H4 (cell line): ENCODE measurements around the gene HRH2. TPM values are rescaled to one million over a fixed set of nuclear protein-coding genes. Genes with fewer than 3 reads are reported as not detected.
"Not testable (repeated sequence)": the region's sequence is repeated elsewhere in the genome, so short reads cannot be mapped to it uniquely, and the experiment has no call there.

Experiments
- DNase-seq: peaks from one replicate; pipeline ENCODE4 v3.0.0-alpha.2; 2015; ENCODE audit warnings: low spot score
- total RNA-seq: library from RNA; depleted of rRNA; stranded (reverse); fragments of >200 nt; shearing (Covaris generic); gene quantifications from 2 replicates; pipeline ENCODE4 v1.2.3, GENCODE V29; 2014; rRNA removed

The HRH2 gene
- total RNA-seq, 1 experiment from 2014 or later, result 0.54 TPM

- no peak for DNase-seq
Observed at GRCh38 chr5:175738602-175739133, 80.8 kb downstream of the HRH2 start.

GRCh38 chr5:175740014-175740413 lies 82.1 kb downstream of the HRH2 start:
- no peak for DNase-seq

- no peak for DNase-seq
Observed at GRCh38 chr5:175741556-175741955, 83.7 kb downstream of the HRH2 start.

GRCh38 chr5:175742290-175742994 lies 84.6 kb downstream of the HRH2 start:
- no peak for DNase-seq

GRCh38 chr5:175743676-175744210 lies 85.9 kb downstream of the HRH2 start:
- DNase-seq, result no peak

- DNase-seq, result no peak
Observed at GRCh38 chr5:175745210-175745609, 87.3 kb downstream of the HRH2 start.

GRCh38 chr5:175746851-175747250 lies 89.0 kb downstream of the HRH2 start:
- peak; percentile 60 for DNase-seq

GRCh38 chr5:175747539-175748060 lies 89.7 kb downstream of the HRH2 start:
- no peak for DNase-seq

GRCh38 chr5:175748650-175749049 lies 90.8 kb downstream of the HRH2 start:
- DNase-seq, result no peak

- peak; percentile 66 for DNase-seq
Observed at GRCh38 chr5:175749591-175749990, 91.7 kb downstream of the HRH2 start.

- DNase-seq, result no peak
Observed at GRCh38 chr5:175750511-175750931, 92.7 kb downstream of the HRH2 start.

- no peak for DNase-seq
Observed at GRCh38 chr5:175751369-175751768, 93.5 kb downstream of the HRH2 start.

- no peak for DNase-seq
Observed at GRCh38 chr5:175752826-175753535, 95.1 kb downstream of the HRH2 start.

GRCh38 chr5:175753536-175754402 lies 95.9 kb downstream of the HRH2 start:
- no peak for DNase-seq

GRCh38 chr5:175759991-175760390 lies 102.1 kb downstream of the HRH2 start:
- not testable (repeated sequence) for DNase-seq

Other genes with a start within 250 kb of the HRH2 start
- gene DRD1, start 213.9 kb upstream of the HRH2 start, total RNA-seq, result 0.25 and 0.29 TPM in 2 replicates
- gene SFXN1, start 179.5 kb upstream of the HRH2 start, total RNA-seq, result 304 and 322 TPM in 2 replicates
- gene CPLX2, start 213.5 kb downstream of the HRH2 start, total RNA-seq, result 2.7 TPM in 1 of 2 replicates, not detected in the other